Gastroesophageal sphincter (tissue), 4 donors: ENCODE data around the gene ARHGEF19. TPM values are rescaled to one million over a fixed set of nuclear protein-coding genes. Genes with fewer than 3 reads are reported as not detected.
"Not testable (repeated sequence)": the region's sequence is repeated elsewhere in the genome, so short reads cannot be mapped to it uniquely, and the experiment has no call there.

ENCODE experiments used
- ATAC-seq: fragments of 150-250 bp; one replicate; pipeline ENCODE4 v1.9.1; 2016; ENCODE audit warnings: mild to moderate bottlenecking, moderate library complexity
- H3K27ac ChIP-seq, 4 donors: fragments of 200-600 bp; sonication (generic) in 3 of 4; 1 replicate in 3 of 4; 2 replicates in 1 of 4; pipeline ENCODE4 v1.5.1; 2016 to 2019
- H3K27me3 ChIP-seq: fragments of 200-600 bp; sonication (generic); one replicate; pipeline ENCODE4 v1.5.1; 2019
- H3K36me3 ChIP-seq, 2 donors: fragments of 200-600 bp; sonication (generic); one replicate each; pipeline ENCODE4 v1.5.1; 2019; ENCODE audit warnings: control low read depth in 1 of 2
- H3K4me1 ChIP-seq, 3 donors: fragments of 200-600 bp; sonication (generic); 1 replicate in 2 of 3; 2 replicates in 1 of 3; pipeline ENCODE4 v1.5.1; 2016 to 2019; ENCODE audit warnings: control low read depth in 2 of 3
- H3K4me3 ChIP-seq, 2 donors: fragments of 200-600 bp; sonication (generic); one replicate each; pipeline ENCODE4 v1.5.1; 2019; ENCODE audit warnings: mild to moderate bottlenecking in 1 of 2, moderate library complexity in 1 of 2
- H3K9me3 ChIP-seq, 3 donors: fragments of 200-600 bp; sonication (generic); one replicate each; pipeline ENCODE4 v1.5.1; 2017 to 2019; ENCODE audit warnings: control low read depth in 2 of 3
- EP300 ChIP-seq: sonication (generic); formaldehyde crosslinking; IDR thresholded peaks from one replicate; pipeline ENCODE4 v1.6.1; 2017; ENCODE audit warnings: antibody characterized with exemption, mild to moderate bottlenecking
- POLR2A ChIP-seq, 2 donors: fragments of 450-650 bp; IDR thresholded peaks; one replicate each; pipeline ENCODE4 v1.6.1; 2017; ENCODE audit warnings: antibody characterized with exemption in 2 of 2, mild to moderate bottlenecking in 2 of 2, moderate library complexity in 1 of 2
- POLR2AphosphoS5 ChIP-seq: sonication (generic); formaldehyde crosslinking; IDR thresholded peaks from one replicate; pipeline ENCODE4 v1.6.1; 2017; ENCODE audit warnings: antibody characterized with exemption
- WGBS, 2 donors: methylation state at CpG; one replicate each; pipeline ENCODE4 v1.1.5; 2018; ENCODE audit warnings: low coverage in 1 of 2; 5-methylcytosine and 5-hydroxymethylcytosine counted together
- total RNA-seq, 4 donors: library from RNA; depleted of rRNA; stranded (reverse); fragments of >200 nt; gene quantifications; one replicate each; pipeline ENCODE4 v1.1.0, GENCODE V29; 2016
- TF ChIP-seq, protein P1 (sequence below), 4 experiments: fragments of 200-600 bp in 2 of 4; fragments of 450-650 bp in 2 of 4; sonication (generic) in 1 of 4; IDR thresholded peaks; one replicate each; pipeline ENCODE4 v1.5.1; 2017 to 2019; ENCODE audit warnings: antibody characterized with exemption in 4 of 4, mild to moderate bottlenecking in 2 of 4, moderate library complexity in 2 of 4

Gene ARHGEF19
- total RNA-seq, 4 donors from 2014 or later = 2.8 to 3.6 (median 3.4) TPM

- H3K27ac ChIP-seq = no peak overlapping the region
- H3K27me3 ChIP-seq = no peaks in the 10 kb centered on the region
- no peak overlapping the region for H3K4me3 ChIP-seq
- ATAC-seq = peak; percentile 80
- WGBS, 2 donors = 18 to 33% methylated on average over 10 to 11 of the region's 17 CpGs
- no peaks in the 10 kb centered on the region for H3K9me3 ChIP-seq
- peaks cover 0 to 31% (median 11%) of the 10 kb centered on the region in 3 donors for H3K4me1 ChIP-seq
- TF ChIP-seq, protein P1, sequence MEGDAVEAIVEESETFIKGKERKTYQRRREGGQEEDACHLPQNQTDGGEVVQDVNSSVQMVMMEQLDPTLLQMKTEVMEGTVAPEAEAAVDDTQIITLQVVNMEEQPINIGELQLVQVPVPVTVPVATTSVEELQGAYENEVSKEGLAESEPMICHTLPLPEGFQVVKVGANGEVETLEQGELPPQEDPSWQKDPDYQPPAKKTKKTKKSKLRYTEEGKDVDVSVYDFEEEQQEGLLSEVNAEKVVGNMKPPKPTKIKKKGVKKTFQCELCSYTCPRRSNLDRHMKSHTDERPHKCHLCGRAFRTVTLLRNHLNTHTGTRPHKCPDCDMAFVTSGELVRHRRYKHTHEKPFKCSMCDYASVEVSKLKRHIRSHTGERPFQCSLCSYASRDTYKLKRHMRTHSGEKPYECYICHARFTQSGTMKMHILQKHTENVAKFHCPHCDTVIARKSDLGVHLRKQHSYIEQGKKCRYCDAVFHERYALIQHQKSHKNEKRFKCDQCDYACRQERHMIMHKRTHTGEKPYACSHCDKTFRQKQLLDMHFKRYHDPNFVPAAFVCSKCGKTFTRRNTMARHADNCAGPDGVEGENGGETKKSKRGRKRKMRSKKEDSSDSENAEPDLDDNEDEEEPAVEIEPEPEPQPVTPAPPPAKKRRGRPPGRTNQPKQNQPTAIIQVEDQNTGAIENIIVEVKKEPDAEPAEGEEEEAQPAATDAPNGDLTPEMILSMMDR (IDR thresholded peaks at IDR 0.05) = no peak
- TF ChIP-seq POLR2AphosphoS5 = peak; percentile 52
- no peaks in the 10 kb centered on the region for H3K36me3 ChIP-seq
These were observed 48.0 kb downstream of the ARHGEF19 start for GRCh38 chr1:16164213-16165072.

- H3K4me3 ChIP-seq, ATAC-seq, H3K27me3 ChIP-seq, H3K36me3 ChIP-seq, H3K9me3 ChIP-seq, H3K27ac ChIP-seq: not testable (repeated sequence)
- H3K4me1 ChIP-seq = peaks cover 0 to 31% (median 11%) of the 10 kb centered on the region in 3 donors
- 100% methylated on average over 1 to 7 of the region's 12 CpGs for WGBS, 2 donors
These were observed 48.7 kb downstream of the ARHGEF19 start for GRCh38 chr1:16163608-16164212.

DNA sequence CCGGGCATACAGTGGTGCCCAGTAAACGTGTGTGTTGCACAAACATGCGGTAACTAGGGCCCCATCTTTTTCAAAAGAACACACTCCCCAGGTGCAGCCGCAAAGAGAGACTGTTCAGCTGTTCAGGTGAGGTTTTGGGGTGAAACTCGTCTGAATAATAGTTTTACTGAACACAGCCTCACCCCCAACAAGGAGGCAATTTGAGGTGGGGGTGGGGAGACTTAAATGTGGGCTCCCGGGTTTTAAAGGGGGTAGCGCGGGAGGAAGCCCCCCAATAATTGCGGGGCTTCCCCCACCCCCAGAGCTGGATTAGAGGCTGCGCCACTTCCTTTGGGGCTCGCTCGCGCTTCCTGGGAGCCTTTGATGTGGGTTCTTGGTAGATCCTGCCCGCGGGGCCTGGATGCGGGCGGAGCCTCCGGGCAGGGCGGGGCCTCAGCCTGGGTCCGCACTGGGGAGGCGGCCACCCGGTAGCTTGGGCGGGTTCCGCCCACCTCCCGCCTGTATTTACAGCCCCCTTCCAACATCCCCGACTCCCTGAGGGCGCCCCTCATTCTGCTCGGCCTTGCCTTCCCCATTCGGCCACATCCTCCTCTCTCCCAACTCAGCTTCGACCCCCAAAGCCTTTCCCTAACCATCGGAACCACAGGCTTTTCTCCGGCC lies 50.2 kb downstream of the ARHGEF19 start:
- Histone ChIP-seq H3K9me3 (no peaks in the 10 kb centered on the region), H3K27me3 (no peaks in the 10 kb centered on the region), H3K36me3 (no peaks in the 10 kb centered on the region), H3K4me1 (peaks cover 0 to 21% (median 6%) of the 10 kb centered on the region in 3 donors), H3K4me3 (no peak overlapping the region), H3K27ac (no peak overlapping the region)
- WGBS, 2 donors = 58 to 77% methylated on average over 7 to 18 of the region's 32 CpGs
- ATAC-seq = no peak
- TF ChIP-seq EP300 (no peak), POLR2A (IDR thresholded peaks at IDR 0.05) (no peak), POLR2AphosphoS5 (no peak)
- TF ChIP-seq, protein P1 (IDR thresholded peaks at IDR 0.05) = no peak

- Histone ChIP-seq H3K36me3 (no peaks in the 10 kb centered on the region), H3K4me3 (no peak overlapping the region), H3K27me3 (no peaks in the 10 kb centered on the region), H3K9me3 (no peaks in the 10 kb centered on the region), H3K4me1 (peaks cover 0 to 19% (median 6%) of the 10 kb centered on the region in 3 donors), H3K27ac (no peak overlapping the region)
- ATAC-seq = no peak
- 90 to 93% methylated on average over 2 to 4 of the region's 5 CpGs for WGBS, 2 donors
- TF ChIP-seq POLR2A (IDR thresholded peaks at IDR 0.05) (no peak), EP300 (no peak), POLR2AphosphoS5 (no peak)
- TF ChIP-seq, protein P1 (IDR thresholded peaks at IDR 0.05) = no peak
These were observed 50.7 kb downstream of the ARHGEF19 start for GRCh38 chr1:16161717-16162116.

DNA sequence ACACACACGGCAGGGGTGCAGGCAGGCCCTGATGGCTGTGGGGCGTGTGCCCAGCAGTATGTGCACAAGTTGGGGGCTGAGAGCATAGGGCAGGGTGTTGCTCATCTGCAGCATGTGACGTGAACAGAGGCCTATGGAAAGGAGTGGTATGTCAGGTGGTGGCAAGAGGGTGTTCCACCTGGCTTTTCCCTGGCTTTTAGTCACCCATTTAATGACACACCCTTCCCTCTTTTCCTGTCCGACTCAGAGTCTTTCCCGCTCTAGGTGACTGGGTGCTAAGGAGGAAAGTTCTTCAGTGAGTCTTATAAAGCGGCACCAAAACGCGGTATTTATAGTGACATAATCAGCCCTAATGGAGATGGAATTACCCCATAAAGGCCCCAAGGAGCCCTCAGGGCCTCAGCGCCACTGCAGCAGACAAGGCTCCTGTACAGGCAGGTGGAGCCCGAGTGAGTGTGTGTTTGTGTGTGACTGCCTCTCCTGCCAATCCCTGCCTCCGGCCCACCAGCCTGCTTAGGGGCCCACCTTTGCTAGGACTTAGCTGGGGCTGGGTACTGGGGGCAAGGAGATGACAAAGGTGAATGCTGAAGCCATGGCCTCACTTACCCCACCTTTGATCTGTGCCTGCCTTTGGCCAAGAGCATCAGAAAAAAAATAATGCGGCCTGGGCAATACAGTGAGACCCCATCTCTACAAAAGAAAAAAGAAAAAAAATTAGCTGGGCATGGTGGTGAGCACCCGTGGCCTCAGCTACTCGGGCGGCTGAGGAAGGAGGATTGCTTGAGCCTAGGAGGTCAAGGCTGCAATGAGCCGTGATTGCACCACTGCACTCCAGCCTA lies 53.2 kb downstream of the ARHGEF19 start:
- Histone ChIP-seq H3K27me3 (no peaks in the 10 kb centered on the region), H3K9me3 (no peaks in the 10 kb centered on the region), H3K27ac (no peak overlapping the region), H3K4me1 (peaks cover 0 to 28% (median 4%) of the 10 kb centered on the region in 3 donors), H3K4me3 (no peak overlapping the region), H3K36me3 (no peaks in the 10 kb centered on the region)
- 82 to 96% methylated on average over 4 to 13 of the region's 16 CpGs for WGBS, 2 donors
- TF ChIP-seq, protein P1 (IDR thresholded peaks at IDR 0.05) = no peak
- TF ChIP-seq POLR2AphosphoS5 (no peak), EP300 (no peak), POLR2A (IDR thresholded peaks at IDR 0.05) (no peak)
- ATAC-seq = no peak
